Umbilical cord (tissue), 2 donors: ENCODE data around the gene CDH6. TPM values are rescaled to one million over a fixed set of nuclear protein-coding genes. Genes with fewer than 3 reads are reported as not detected.

ENCODE experiments used
- DNase-seq: peaks from one replicate; pipeline ENCODE4 v3.0.0-alpha.2; 2015; ENCODE audit warnings: low spot score
- total RNA-seq: library from RNA; depleted of rRNA; stranded (reverse); fragments of >200 nt; gene quantifications from one replicate; pipeline ENCODE4 v1.2.3, GENCODE V29; 2014; ENCODE audit warnings: low replicate concordance; ENCODE audit not compliant: insufficient read depth

Gene CDH6
- total RNA-seq, 1 donor from 2014 or later: 16.1 TPM

- no peak for DNase-seq
Measured at GRCh38 chr5:31250201-31250600, 56.7 kb downstream of the CDH6 start.

DNA sequence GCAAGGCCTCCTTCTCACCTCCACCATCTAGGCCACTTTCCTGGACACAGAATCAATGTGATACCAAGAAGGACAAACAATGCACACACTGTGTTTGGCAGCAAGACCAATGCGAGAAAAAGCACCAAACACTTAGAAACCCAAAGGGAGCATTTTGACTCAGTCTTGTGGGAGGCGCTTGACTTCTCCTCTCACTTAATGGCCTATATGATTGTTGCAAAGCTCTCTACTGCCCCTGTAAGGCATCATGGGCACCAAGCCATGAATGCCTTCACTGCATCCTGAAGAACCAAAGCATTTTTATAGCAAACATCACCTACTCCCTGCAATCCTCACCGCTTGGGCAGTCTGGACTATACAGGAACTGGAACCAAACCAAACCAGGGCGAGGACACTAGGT is 57.5 kb downstream of the CDH6 start:
- DNase-seq: no peak

- DNase-seq: no peak
Measured at GRCh38 chr5:31255041-31255440, 61.6 kb downstream of the CDH6 start.

- no peak for DNase-seq
Measured at GRCh38 chr5:31268256-31268655, 74.8 kb downstream of the CDH6 start.

GRCh38 chr5:31268686-31269085 is 75.2 kb downstream of the CDH6 start:
- DNase-seq: no peak

DNA sequence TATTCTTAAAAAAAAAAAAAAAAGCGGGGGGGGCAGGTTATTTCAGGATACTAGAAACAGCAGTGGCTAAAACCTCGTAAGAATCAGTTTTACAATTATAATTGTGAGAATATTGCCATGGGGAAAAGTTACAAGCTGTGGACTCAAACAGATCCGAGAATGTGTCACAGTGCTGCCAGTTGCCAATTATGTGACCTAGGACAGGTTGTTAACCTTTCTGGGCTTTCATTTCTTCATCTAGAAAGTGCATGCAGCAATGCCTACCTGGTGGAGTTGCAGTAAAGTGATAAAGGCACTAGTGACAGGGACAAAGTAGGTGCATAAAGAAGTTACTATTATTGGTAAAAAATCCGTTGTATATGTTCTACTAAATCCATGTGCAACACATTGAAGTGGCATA is 75.8 kb downstream of the CDH6 start:
- DNase-seq: no peak

DNA sequence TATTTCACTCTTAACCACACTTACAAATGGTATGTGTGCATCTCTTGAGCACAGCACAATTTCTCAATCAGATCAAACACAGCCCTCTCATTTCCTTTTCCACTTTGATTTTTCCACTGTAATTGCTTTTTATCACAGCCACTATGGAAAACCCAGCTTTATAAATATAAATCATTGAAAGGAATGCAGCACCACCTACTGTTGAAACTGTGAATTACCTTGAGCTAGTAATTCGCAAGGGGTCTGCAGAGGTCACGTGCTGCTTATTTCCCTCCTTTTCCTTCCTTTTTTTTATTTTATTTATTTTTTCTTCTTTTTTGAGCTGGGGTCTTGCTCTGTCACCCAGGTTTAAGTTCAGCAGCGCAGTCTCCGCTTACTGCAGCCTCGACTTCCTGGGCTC is 76.9 kb downstream of the CDH6 start:
- DNase-seq: peak; percentile 7

DNA sequence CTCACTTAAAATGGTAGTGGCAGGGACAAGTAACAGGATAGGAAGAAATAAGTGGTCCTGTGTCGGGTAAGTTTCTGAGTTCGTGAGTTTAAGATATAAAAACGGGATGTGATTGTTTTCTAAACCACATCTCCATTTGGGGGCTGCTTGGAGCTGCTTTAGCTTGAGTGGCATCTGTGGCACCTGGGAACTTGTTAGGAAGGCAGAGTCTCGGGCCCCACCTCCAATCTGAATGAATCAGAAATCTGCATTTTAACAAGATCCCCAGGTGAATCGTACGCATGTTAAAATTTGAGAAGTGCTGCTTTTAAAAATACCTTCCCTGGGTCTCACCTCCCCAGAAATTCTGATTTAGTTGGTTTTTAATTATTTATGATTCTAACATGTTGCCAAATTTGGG is 78.1 kb downstream of the CDH6 start:
- no peak for DNase-seq

DNA sequence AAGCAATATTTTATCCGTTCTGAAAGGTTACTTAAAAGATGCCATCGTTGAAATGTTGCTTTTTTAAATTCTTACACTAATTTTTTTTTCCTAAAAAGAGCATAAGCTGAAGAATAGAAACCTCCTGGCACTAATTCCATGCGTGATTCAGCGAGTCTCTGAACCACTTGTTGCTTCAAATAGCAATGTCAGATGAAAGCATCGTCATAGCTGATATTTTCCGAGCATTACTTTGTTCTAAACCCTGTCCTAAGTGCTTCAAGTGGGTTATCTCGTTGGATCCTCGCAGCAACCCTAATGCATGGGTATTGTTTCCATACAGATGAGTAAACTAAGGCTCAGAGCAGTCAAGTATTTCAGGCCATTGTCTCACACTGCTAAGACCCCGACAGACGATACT is 79.7 kb downstream of the CDH6 start:
- DNase-seq: no peak

DNA sequence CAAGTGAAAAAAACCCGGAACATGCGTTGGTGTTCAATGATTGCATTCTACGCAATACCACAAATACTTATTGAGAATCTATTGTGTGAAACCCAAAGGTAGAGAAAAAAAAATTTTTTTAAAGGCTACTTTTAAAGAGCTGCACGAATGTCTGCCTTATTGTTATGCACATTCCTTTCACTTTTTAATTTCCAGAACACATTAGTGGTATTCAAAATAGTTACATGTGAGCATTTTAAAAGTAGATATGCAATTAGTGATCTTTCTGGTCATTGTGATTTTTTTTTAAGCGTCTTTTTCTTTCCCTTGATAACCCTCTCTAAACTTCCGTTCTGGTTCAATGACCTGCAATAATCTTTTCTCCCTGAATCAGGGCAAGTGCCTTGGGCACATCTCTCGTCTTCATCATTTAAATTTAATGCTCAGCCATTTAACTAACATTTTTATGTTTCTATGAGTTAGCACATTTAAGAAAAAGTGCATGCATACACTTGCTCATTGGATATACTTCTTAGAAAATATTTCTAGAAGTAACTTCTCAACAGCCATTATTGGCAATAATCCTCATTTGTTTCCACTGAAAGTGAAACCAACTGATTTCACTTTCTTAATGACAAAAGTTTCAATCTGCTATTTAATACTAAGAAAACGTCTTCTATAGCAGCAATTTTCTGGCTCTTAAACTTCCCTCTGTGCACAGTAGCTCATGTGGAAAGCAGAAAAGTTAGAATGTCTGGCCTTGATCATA is 80.3 kb downstream of the CDH6 start:
- DNase-seq: no peak

- DNase-seq: no peak
Measured at GRCh38 chr5:31280210-31280609, 86.7 kb downstream of the CDH6 start.

- no peak for DNase-seq
Measured at GRCh38 chr5:31283326-31283725, 89.8 kb downstream of the CDH6 start.

DNA sequence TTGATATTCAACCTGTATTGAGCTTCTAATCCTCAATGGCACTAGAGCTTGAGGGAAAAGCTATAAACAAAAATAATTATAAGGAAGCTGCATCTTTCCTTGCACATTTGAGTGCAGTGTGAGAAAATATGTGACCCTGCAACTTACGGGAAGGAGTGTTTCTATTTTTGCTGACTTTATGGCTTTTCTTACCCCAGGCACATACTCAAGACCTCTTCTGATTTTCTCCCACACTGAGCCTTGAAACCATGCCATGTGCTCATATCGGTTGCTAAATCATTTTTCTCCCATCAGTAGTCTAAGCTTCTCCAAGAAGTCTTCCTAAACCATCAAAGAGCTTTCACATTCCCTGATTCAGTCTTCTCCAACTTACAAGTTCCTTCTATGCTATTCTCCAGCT is 91.5 kb downstream of the CDH6 start:
- DNase-seq: peak; percentile 20

DNA sequence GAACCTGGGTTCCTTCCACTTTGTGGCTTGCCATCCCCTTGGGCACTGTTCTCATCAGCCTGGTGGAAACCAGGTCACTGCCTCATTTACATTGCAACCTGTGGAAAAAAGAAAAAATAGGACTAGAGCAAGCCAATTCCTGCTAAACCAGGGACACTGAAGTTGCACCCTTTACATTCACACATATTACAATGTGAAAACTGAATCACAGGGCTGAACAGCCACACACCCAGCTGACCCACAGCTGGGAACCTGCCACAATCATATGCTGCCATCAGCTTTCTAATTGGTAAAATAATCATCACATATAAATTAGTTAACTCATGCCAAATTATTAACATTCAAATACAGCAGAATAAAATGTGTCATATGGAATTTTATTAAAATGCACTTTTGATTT is 94.5 kb downstream of the CDH6 start:
- DNase-seq: no peak

DNA sequence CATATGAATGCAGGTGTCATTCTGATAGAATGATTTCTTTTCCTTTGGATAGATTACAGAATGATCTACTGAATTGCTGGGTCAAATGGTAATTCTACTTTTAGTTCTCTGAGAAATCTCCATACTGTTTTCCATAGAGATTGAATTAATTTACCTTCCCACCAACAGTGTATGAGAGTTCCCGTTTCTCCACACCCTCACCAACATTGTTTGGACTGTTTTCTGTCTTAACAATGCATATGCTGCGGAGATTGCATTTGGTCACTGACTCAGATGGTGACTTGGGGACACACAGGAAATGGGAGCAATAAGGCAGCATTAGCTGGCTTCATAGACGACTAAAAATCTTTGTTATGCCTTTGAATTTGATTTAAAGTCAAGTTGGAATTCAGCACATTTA is 95.9 kb downstream of the CDH6 start:
- DNase-seq: no peak

DNA sequence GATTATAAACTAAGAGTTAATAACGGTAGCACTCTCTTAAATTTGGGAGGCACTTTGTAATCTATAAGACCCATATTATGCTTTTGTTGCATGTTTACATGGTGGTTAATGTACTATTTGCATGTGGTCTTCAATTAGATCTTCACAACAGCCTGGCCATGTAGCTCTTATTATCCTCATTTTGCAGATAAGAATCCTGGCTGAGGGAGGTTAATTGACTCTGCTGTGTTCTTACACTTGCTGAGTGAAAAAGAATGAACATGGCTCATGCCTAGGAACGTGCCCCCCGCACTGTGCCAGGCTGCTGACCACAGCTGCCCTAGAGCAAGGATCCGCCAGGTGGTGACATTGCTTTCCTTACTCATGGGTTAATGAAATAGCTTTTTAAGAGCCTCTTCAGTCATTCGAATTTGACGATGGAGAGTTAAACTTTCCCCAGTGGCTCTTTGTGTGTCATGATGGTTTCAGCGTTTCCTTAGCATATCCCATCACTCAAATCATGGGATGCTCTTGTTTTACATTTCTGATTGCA is 97.9 kb downstream of the CDH6 start:
- DNase-seq: no peak

DNA sequence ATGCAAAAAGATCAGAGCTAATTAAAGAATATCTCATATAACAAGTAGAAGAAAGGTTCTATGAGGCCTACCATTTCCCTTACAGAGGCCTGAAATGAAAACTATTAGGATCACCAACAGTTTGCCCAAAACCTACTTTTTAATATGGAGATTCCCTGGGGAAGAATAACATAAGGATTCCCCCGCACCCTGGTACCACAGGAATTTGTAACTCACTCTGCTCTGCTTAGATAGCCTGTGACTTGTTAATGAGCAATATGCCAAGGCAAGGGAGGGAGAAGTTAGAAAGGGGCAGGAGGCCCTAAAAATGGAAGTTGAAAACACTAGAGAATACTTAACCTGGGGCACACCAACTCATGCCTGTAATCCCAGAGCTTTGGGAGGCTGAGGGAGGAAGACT is 107.0 kb downstream of the CDH6 start:
- DNase-seq: no peak

DNA sequence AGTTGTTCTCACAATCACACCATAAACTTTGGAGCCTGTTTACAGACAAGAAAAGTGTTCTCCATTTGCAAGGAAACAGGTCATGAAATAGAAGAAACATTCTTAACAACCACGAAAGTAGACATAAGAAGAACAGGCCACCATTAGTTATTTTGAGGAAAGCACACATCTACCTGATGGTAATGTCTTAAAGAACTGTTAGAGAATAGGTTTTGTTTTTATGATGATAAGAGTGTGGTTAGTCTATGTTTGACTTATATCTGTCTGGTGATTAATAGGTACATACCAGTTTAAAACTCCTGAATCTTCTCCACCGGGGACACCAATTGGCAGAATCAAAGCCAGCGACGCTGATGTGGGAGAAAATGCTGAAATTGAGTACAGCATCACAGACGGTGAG is 108.3 kb downstream of the CDH6 start:
- DNase-seq: no peak

DNA sequence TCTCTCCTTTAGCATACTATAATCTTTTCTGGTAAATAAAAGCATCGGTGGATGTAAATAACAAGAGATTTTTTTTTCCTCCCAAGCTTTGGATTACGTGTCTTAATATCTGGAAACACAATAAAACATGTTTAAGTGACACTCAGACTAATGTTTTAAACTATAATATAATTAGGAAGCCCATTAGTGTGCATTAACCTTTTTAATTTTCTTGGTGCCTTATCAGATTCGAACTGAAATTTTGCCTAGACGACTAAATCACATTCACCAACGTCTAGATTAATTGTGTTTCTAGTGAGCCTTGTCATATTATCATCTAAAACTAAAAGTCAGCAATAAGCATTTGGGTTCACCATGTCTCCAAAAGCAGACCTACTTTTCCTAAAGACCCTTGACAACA is 110.2 kb downstream of the CDH6 start:
- DNase-seq: no peak

DNA sequence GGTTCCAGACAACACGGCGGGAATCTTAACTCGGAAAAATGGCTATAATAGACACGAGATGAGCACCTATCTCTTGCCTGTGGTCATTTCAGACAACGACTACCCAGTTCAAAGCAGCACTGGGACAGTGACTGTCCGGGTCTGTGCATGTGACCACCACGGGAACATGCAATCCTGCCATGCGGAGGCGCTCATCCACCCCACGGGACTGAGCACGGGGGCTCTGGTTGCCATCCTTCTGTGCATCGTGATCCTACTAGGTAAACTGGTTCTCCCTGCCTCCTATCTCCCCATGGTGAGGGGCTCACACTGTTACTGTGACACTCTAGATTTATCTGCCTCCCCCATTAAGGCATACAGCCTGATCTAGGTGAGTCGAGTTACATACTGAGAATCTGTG is 124.2 kb downstream of the CDH6 start:
- no peak for DNase-seq

GRCh38 chr5:31319335-31319734 is 125.8 kb downstream of the CDH6 start:
- no peak for DNase-seq

DNA sequence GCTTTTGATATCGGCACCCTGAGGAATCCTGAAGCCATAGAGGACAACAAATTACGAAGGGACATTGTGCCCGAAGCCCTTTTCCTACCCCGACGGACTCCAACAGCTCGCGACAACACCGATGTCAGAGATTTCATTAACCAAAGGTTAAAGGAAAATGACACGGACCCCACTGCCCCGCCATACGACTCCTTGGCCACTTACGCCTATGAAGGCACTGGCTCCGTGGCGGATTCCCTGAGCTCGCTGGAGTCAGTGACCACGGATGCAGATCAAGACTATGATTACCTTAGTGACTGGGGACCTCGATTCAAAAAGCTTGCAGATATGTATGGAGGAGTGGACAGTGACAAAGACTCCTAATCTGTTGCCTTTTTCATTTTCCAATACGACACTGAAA is 129.5 kb downstream of the CDH6 start:
- DNase-seq: no peak

DNA sequence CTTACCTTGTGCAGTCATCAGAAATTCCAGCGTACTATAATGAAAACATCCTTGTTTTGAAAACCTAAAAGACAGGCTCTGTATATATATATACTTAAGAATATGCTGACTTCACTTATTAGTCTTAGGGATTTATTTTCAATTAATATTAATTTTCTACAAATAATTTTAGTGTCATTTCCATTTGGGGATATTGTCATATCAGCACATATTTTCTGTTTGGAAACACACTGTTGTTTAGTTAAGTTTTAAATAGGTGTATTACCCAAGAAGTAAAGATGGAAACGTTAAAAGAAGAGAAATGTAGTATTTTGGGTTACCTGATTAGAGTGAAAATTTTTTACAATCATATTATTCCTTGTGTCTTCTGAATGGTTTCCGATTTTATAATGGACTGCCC is 131.4 kb downstream of the CDH6 start:
- DNase-seq: no peak
